Prostate gland (tissue), 2 donors: Measurements from ENCODE around the gene FBXW7. TPM values are rescaled to one million over a fixed set of nuclear protein-coding genes. Genes with fewer than 3 reads are reported as not detected.

Source experiments
- DNase-seq: peaks from one replicate; pipeline ENCODE4 v3.0.0-alpha.2; 2019; ENCODE audit warnings: low spot score
- H3K27ac ChIP-seq, 2 donors: fragments of 200-600 bp; sonication (generic); 2 replicates each; pipeline ENCODE4 v1.5.1; 2017 to 2019
- H3K27me3 ChIP-seq: fragments of 200-600 bp; sonication (generic); replicated peaks from 2 replicates; pipeline ENCODE4 v1.5.1; 2019; ENCODE audit not compliant: insufficient read depth
- H3K36me3 ChIP-seq, 2 donors: fragments of 200-600 bp; sonication (generic); 1 replicate in 1 of 2; 2 replicates in 1 of 2; pipeline versions ENCODE4 v1.5.1 to v1.8.1; 2017 to 2019
- H3K4me1 ChIP-seq: fragments of 200-600 bp; sonication (generic); replicated peaks from 2 replicates; pipeline ENCODE4 v1.5.1; 2019
- H3K4me3 ChIP-seq, 2 donors: fragments of 200-600 bp; sonication (generic); 2 replicates each; pipeline ENCODE4 v1.5.1; 2017 to 2019
- H3K9me3 ChIP-seq: fragments of 200-600 bp; sonication (generic); 2 replicates; pipeline ENCODE4 v1.5.1; 2017
- CTCF ChIP-seq, 4 experiments: fragments of 200-600 bp in 2 of 4; fragments of 450-650 bp in 2 of 4; sonication (generic) in 2 of 4; IDR thresholded peaks; 1 replicate in 3 of 4; 2 replicates in 1 of 4; pipeline ENCODE4 v1.5.1; 2016 to 2019; ENCODE audit warnings: antibody characterized with exemption in 4 of 4, mild to moderate bottlenecking in 2 of 4, moderate library complexity in 2 of 4
- POLR2A ChIP-seq: fragments of 450-650 bp; IDR thresholded peaks from one replicate; pipeline ENCODE4 v1.6.1; 2016; ENCODE audit warnings: antibody characterized with exemption, mild to moderate bottlenecking
- POLR2AphosphoS5 ChIP-seq: sonication (generic); formaldehyde crosslinking; IDR thresholded peaks from one replicate; pipeline ENCODE4 v1.6.1; 2017; ENCODE audit warnings: antibody characterized with exemption
- WGBS: methylation state at CpG from one replicate; pipeline ENCODE4 v1.1.5; 2018; 5-methylcytosine and 5-hydroxymethylcytosine counted together
- intact Hi-C: fragments of 100-400 bp; cut with DNase I; formaldehyde crosslinking; loops from one replicate; pipeline ENCODE4 v1.14.2; 2022
- total RNA-seq, 2 donors: library from RNA; depleted of rRNA; stranded (reverse); fragments of >200 nt; gene quantifications; one replicate each; pipeline ENCODE4 v1.1.0, GENCODE V29; 2016

FBXW7 gene
- total RNA-seq, 2 donors from 2014 or later = 21.8 to 24.9 TPM

GRCh38 chr4:152346526-152346925 is 189.4 kb downstream of the FBXW7 start:
- Histone ChIP-seq H3K27me3 (no peaks in the 10 kb centered on the region), H3K27ac (no peak overlapping the region), H3K4me3 (no peak overlapping the region), H3K36me3 (no peaks in the 10 kb centered on the region), H3K4me1 (no peaks in the 10 kb centered on the region), H3K9me3 (no peaks in the 10 kb centered on the region)
- WGBS = 94% methylated on average over 2 of the region's 2 CpGs
- TF ChIP-seq CTCF (IDR thresholded peaks at IDR 0.05) (no peak), POLR2A (no peak), POLR2AphosphoS5 (no peak)
- intact Hi-C loops = no loop called here
- no peak for DNase-seq

GRCh38 chr4:152344001-152344400 is 191.9 kb downstream of the FBXW7 start:
- intact Hi-C loops = no loop called here
- no peak for DNase-seq
- Histone ChIP-seq H3K27ac (no peak overlapping the region), H3K4me1 (no peaks in the 10 kb centered on the region), H3K27me3 (no peaks in the 10 kb centered on the region), H3K4me3 (no peak overlapping the region), H3K36me3 (no peaks in the 10 kb centered on the region), H3K9me3 (no peaks in the 10 kb centered on the region)
- TF ChIP-seq POLR2AphosphoS5 (no peak), CTCF (IDR thresholded peaks at IDR 0.05) (no peak), POLR2A (no peak)

GRCh38 chr4:152342293-152342692 is 193.6 kb downstream of the FBXW7 start:
- DNase-seq = no peak
- 89% methylated on average over 3 of the region's 3 CpGs for WGBS
- intact Hi-C loops = no loop called here
- TF ChIP-seq POLR2A = no peak
- TF ChIP-seq CTCF (IDR thresholded peaks at IDR 0.05) = no peak
- no peak for TF ChIP-seq POLR2AphosphoS5
- Histone ChIP-seq H3K27ac (no peak overlapping the region), H3K4me1 (no peaks in the 10 kb centered on the region), H3K36me3 (no peaks in the 10 kb centered on the region), H3K27me3 (no peaks in the 10 kb centered on the region), H3K9me3 (no peaks in the 10 kb centered on the region), H3K4me3 (no peak overlapping the region)

GRCh38 chr4:152340818-152341217 is 195.1 kb downstream of the FBXW7 start:
- no peaks in the 10 kb centered on the region for H3K4me1 ChIP-seq
- TF ChIP-seq POLR2A (no peak), POLR2AphosphoS5 (no peak), CTCF (IDR thresholded peaks at IDR 0.05) (no peak)
- intact Hi-C loops = no loop called here
- no peak overlapping the region for H3K4me3 ChIP-seq
- 99% methylated on average over 3 of the region's 3 CpGs for WGBS
- no peak for DNase-seq
- no peaks in the 10 kb centered on the region for H3K9me3 ChIP-seq
- H3K27ac ChIP-seq = no peak overlapping the region
- no peaks in the 10 kb centered on the region for H3K27me3 ChIP-seq
- no peaks in the 10 kb centered on the region for H3K36me3 ChIP-seq

GRCh38 chr4:152339576-152339975 is 196.3 kb downstream of the FBXW7 start:
- DNase-seq = no peak
- Histone ChIP-seq H3K9me3 (no peaks in the 10 kb centered on the region), H3K4me3 (no peak overlapping the region), H3K27me3 (no peaks in the 10 kb centered on the region), H3K36me3 (no peaks in the 10 kb centered on the region), H3K27ac (no peak overlapping the region), H3K4me1 (no peaks in the 10 kb centered on the region)
- intact Hi-C loops = no loop called here
- WGBS = 98% methylated on average over 4 of the region's 4 CpGs
- TF ChIP-seq CTCF (IDR thresholded peaks at IDR 0.05) (no peak), POLR2AphosphoS5 (no peak), POLR2A (no peak)
